Measurements from ENCODE around the gene CLEC2L.

DNA sequence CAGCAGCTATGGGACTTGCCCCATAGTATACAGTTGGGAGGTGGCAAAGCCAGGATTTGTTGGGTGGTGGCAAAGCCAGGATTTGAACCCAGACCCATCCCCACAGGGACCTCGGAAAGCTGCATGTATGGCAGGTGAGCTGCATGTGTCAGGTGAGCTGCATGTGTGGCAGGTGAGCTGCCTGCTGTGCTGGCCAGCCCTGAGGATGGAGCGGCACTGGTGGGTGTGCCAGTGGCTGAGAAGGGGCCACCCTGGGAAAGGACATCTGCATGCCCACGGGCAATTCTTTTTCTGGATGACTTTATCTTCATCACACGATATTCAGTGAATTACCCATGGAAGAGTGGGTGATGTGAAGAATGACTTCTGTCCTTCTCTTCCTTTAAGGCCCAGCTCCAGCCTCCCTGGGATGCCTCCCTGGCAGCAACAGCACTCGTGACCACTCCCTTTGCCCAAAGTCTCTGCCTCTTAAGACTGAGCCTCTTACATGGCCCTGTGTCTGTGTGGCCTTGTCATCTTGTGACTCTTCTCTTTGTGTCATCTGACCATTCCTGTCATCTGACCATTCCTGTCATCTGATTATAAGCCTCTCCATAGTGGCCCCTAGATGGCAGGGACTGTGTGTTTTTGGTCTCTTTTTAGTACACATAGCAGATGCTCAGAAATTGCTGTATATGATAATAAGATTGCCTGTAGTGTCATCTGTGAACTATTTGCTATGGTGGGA lies 25.0 kb downstream of the CLEC2L start:
- TF ChIP-seq, protein P1, sequence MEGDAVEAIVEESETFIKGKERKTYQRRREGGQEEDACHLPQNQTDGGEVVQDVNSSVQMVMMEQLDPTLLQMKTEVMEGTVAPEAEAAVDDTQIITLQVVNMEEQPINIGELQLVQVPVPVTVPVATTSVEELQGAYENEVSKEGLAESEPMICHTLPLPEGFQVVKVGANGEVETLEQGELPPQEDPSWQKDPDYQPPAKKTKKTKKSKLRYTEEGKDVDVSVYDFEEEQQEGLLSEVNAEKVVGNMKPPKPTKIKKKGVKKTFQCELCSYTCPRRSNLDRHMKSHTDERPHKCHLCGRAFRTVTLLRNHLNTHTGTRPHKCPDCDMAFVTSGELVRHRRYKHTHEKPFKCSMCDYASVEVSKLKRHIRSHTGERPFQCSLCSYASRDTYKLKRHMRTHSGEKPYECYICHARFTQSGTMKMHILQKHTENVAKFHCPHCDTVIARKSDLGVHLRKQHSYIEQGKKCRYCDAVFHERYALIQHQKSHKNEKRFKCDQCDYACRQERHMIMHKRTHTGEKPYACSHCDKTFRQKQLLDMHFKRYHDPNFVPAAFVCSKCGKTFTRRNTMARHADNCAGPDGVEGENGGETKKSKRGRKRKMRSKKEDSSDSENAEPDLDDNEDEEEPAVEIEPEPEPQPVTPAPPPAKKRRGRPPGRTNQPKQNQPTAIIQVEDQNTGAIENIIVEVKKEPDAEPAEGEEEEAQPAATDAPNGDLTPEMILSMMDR (IDR thresholded peaks at IDR 0.05 in 2 of 3, conservative IDR thresholded peaks at IDR 0.05 in 1 of 3; ENCODE audit: borderline replicate concordance in 1 of 3, insufficient read depth in 1 of 3, low read depth in 2 of 3, low read length in 2 of 3): no peak
- TF ChIP-seq EZH2phosphoT487 (IDR thresholded peaks at IDR 0.05; ENCODE audit: borderline replicate concordance) (no peak), ELF1 (IDR thresholded peaks at IDR 0.05; ENCODE audit: borderline replicate concordance, low read depth) (no peak)
- TF ChIP-seq, protein P2, sequence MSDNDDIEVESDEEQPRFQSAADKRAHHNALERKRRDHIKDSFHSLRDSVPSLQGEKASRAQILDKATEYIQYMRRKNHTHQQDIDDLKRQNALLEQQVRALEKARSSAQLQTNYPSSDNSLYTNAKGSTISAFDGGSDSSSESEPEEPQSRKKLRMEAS (IDR thresholded peaks at IDR 0.05): no peak

Data from HCT116 (cell line).